NOMO-1 (cell line): ENCODE measurements around the gene GPR183.

ENCODE experiments used
- DNase-seq, 2 experiments: peaks; one replicate each; lab custom pipeline; 2025; ENCODE audit not compliant: unreplicated experiment in 2 of 2; lab: John Stamatoyannopoulos, UW

The GPR183 gene

GRCh38 chr13:99296398-99296797 is 10.8 kb downstream of the GPR183 start:
- DNase-seq, result peak in 1 of 2 experiments; percentile 69

GRCh38 chr13:99295488-99296252 is 11.5 kb downstream of the GPR183 start:
- DNase-seq, result no peak

DNA sequence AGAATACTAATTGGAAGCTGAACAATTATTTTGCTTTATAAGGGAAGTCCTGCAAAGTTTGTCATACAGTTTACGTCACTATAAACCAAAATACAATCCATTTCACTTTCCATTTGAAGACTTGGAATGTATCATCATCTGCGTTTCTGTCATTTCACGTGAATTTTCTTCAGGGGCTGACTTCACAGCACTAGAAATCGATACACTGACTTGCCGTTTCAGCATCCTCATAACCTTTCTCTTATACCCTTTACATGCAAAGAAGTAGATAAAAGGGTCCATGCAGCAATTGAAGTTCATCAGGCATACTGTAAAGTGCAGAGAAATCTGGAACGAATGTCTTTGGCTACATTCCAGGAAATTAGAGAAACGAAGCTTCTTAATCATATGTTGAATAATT is 12.2 kb downstream of the GPR183 start:
- no peak for DNase-seq

- no peak for DNase-seq
Measured at GRCh38 chr13:99294198-99294597, 13.0 kb downstream of the GPR183 start.

DNA sequence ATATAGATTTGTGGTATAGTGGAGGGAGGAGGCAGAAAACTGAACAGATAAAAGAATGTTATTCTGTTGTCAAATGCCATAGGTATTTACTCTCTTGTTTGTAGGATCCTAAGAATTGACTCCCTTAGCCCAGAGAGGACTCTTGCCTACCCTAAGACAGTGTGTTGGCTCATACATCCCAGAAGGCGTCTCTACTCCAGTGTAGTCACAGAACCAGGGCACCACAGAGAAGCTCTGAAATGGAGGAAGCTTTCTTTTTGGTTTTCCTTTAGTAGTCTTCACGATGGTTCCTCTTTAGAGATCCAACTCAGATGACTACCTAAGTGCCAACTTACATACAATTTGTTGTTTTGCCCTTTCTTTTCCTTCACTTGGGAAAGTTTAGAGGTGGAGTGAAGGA is 14.0 kb downstream of the GPR183 start:
- DNase-seq, result peak in 1 of 2 experiments; percentile 47

DNA sequence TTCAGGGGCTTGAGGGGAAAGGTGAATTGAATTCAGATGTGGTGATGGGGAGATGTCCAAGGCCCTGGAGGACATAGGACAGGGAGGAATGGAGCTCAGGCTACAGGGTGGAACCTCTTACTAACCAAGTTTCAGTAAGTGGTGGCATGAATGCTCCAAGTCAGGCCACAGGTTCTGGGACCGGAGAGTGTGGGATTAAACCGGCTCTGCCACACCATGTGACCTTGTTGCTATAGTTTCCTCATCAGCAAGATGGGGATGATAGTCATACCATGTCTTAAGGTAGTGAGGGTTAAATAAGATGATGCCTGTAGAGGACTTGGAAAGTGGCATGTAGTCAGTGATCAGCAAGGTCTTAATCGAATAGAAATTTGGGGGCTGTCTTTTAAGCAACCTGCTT is 16.3 kb downstream of the GPR183 start:
- DNase-seq, result no peak

DNA sequence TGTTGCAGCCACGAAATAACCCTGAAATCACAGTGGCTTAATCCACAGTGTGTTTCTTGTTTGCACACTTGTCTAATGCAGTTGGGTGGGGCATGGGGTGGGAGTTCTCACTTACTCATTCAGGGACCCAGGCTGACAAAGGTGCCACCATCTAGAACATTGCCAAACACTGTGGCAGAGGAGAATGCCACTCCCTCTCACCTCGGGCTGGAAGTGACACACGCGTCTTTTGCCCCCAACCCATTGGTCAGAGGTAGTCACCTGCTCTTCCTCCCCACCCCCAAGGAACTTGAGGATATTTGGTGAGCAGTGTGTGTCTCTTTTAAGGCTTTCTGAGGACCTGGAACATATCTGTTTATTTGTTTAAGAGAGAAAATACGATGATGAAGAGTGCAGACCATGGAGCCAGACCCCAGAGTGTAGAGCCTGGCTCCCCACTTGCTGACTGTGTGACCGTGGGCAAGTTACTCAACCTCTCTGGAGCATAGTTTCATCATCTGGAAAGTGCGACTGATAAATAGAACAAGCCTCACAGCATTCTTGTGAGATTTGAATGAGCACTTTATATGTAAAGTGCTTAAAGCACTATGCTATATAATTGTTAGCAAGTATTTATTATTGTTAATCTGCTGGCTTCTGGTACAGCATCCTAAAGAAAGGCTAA is 17.4 kb downstream of the GPR183 start:
- no peak for DNase-seq

DNA sequence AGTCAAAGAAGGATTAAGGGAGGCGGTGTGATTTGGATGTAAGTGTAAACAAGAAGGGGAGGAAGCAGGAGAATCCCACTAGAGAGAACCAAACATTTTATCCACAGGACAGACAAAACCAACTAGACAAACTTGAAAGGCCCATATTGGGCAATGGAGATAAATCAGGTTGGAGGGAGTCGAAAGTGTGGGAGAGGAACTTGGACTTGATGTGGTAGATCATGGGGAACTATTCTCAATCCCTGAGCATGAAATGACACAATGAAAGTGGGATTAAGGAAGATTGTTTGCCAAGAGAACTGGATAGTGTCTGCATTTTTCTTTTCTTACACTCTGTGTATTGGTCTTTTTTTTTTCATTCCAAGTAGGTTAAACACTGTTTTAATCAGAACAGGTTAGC is 17.9 kb downstream of the GPR183 start:
- peak; percentile 32 to 60 for DNase-seq

GRCh38 chr13:99288089-99288488 is 19.1 kb downstream of the GPR183 start:
- peak; percentile 48 to 77 for DNase-seq

DNA sequence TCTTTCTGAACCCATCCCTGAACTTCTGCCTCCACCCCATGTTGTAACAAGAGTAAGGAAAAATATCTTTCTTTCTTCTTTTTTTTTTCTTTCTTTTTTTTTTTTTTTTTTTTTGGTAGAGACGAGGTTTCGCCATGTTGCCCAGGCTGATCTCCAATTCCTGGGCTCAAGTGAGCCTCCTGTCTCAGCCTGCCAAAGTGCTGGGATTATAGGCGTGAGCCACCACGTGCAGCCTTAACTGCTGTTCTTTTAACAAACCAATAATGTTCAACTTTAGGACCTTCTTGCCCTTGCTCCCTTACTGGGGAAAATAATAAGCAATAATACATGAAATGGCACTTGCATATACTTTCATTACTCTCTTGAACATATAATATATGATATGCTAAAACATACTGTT is 19.6 kb downstream of the GPR183 start:
- DNase-seq, result no peak

GRCh38 chr13:99285432-99286182 is 21.6 kb downstream of the GPR183 start:
- DNase-seq, result no peak

DNA sequence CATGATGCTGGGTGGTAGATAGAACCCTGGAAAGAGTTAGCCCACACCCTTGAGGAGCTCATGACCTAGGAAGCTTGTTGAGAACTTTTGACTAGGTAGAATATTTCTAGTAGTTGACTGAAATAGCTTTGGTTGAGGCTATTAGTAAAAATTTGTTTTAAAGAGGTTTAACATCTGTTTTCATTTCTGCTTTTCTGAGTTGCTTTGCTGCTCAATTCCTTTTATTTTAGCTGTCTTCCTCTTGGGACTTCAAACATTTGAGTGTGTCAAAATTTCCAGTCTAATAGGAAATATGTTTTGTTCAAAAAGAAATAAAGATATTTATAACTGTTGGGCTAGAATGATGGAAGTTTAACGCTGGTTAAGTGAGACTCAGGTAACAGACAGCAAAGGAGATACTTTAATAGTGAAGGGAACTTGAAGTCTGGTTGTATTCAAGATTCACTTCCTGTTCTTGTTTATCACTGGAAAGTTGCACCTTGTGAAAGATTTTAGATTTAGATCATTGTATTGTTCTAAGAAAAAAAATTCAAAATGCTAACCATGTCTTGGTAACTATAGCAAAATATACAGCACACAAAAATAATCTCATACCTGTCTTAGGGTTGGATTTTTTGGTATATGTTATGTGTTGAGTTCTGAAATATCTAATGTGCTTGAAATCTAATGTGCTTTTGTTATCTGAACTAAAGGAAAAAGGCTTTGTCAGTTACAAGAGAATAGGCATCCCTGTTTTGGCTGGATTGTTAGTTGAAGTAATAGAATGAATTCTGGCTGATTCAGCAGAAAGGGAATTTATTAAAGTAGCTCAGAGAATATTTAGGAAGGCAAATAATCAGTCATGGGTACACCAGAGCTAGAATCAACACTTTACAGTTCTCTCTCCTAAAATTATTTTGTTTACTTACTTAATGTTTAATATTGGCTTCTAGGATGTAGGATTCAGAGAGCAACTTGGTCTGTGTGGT is 24.7 kb downstream of the GPR183 start:
- DNase-seq, result peak in 1 of 2 experiments; percentile 93

- peak; percentile 94 for DNase-seq
Measured at GRCh38 chr13:99281811-99282263, 25.4 kb downstream of the GPR183 start.

DNA sequence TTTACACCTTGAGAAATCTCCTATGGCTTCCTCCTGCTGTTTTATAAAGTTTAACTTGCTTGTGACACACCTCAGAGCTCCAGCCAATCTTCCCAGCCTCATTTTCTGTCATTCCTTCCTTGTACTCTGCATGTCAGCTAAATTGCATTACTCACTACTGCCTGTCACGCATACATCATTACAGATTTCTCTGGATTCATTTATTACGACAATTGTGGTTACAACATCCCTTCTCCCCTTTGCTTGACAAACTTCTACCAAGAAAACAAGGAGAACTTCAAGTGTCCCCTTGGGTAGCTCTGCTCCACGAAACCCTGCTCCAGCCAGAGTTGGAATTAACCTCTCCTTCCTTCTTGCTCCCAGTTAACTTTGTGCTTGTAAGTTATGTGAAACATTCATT is 27.0 kb downstream of the GPR183 start:
- DNase-seq, result peak; percentile 19 to 64

DNA sequence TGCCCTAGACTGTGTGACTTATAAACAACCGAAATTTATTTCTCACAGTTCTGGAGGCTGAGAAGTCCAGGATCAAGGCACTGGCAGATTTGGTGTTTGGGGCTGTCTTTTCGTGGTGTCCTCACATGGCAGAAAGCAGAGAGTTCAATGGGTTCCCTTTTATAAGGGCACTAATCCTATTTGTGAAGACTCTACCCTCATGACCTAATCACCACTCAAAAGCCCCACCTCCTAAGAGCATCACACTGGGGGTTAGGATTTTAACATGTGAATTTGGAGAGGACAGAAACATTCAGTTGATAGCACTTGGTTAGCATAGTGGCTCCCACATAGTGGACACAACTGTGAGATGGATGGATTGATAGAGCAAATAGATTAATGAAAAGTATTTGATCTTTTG is 27.6 kb downstream of the GPR183 start:
- DNase-seq, result no peak

- DNase-seq, result no peak
Measured at GRCh38 chr13:99278843-99279242, 28.4 kb downstream of the GPR183 start.

DNA sequence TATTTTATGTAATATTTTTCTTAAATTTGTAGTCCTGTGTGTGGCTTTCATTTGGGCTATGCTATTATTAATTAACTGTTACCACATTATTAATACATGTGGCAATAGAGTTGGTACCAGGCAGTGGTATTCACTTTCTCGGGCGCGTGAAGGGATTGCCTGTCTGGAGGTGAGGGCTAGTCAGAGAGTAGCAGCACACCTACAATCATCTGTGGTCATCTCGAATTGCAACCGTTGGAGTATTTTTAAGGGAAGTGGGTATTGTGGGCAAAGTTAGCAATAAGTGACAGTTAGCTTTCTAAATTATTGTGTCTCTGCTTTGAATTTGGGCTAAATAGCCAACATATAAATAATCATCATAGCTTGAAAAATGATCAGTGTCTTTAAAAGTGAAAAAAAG is 29.0 kb downstream of the GPR183 start:
- DNase-seq, result peak; percentile 53 to 86

DNA sequence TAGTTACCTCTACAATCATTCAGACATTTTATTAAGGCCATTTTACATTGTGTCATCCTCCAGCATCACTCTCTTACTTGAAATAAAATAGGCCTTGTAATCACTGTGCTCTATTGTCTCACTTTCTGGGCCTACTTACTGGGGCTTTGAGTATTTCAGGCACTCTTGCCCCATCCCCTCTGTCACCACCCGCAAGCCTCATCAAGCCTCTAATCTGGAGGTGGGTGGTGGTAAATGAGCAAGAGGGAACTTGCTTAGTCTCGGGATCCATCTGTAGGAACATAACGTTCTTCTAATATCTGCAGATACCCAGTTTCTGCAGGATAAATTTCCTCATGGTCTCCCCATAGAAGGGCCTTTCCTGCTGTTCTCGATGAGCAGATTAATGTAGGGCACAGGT is 29.6 kb downstream of the GPR183 start:
- DNase-seq, result peak; percentile 90 to 94

- peak in 1 of 2 experiments; percentile 4 for DNase-seq
Measured at GRCh38 chr13:99276706-99277105, 30.5 kb downstream of the GPR183 start.

- DNase-seq, result no peak
Measured at GRCh38 chr13:99275093-99275469, 32.1 kb downstream of the GPR183 start.
